Measurements from ENCODE around the gene CRYBA4. TPM values are rescaled to one million over a fixed set of nuclear protein-coding genes. Genes with fewer than 3 reads are reported as not detected.

CRYBA4 gene
- total RNA-seq, 2 donors from 2014 or later, result 0.47 TPM; not detected in 1

DNA sequence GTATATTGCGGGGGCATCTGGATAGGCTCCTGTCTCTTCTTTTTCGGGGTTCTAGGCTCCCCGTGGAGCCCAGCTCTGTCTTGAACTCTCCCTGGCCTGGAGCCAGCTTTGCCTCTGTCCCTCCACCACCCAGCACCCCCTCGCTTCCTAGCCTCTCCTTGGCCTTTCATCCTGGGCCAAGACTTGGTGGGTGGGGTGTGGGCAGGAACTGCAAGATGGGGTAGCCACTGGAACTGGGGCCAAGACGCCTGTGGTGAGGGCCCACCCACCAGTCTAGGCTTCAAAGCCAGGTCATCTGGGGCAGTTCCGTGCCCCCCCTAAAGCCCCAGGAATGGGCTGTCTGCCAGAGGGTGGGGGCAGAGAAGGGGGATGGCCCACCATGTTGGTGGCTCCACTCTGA is 2.3 kb upstream of the CRYBA4 start:
- DNase-seq, result no peak
- intact Hi-C loops (cut with DNase I), result no loop called here
- H3K4me3 ChIP-seq, result no peak overlapping the region
- H3K36me3 ChIP-seq, result no peaks in the 10 kb centered on the region
- H3K27ac ChIP-seq, result no peak overlapping the region
- TF ChIP-seq CTCF (IDR thresholded peaks at IDR 0.05), result no peak
- H3K9me3 ChIP-seq, result no peaks in the 10 kb centered on the region
- no peaks in the 10 kb centered on the region for H3K4me1 ChIP-seq
- no peaks in the 10 kb centered on the region for H3K27me3 ChIP-seq
- H3K9ac ChIP-seq (ENCODE audit: low read depth in 2 of 2, low read length in 2 of 2), result no peak overlapping the region

DNA sequence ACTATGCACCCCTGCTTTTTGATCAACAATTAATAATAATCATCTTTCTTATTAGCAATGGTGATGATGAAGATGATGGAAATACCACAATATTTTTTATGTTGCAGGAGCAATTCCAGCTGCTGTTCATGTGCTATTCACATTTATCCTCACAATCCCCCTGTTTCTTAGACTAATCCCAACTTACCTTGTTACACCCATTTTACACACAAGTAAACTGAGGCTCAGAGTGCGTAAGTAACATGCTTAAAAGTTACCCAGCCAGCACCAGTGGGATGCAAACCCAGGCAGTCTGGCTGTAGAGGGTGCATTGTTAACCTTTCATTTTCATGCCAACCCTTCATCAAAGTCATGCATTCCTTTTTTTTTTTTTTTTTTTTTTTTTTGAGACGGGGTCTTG is 1.6 kb upstream of the CRYBA4 start:
- no peaks in the 10 kb centered on the region for H3K27me3 ChIP-seq
- DNase-seq, result no peak
- no peak overlapping the region for H3K27ac ChIP-seq
- no peak overlapping the region for H3K4me3 ChIP-seq
- intact Hi-C loops (cut with DNase I), result no loop called here
- TF ChIP-seq CTCF (IDR thresholded peaks at IDR 0.05), result no peak
- no peaks in the 10 kb centered on the region for H3K9me3 ChIP-seq
- no peaks in the 10 kb centered on the region for H3K4me1 ChIP-seq
- no peaks in the 10 kb centered on the region for H3K36me3 ChIP-seq
- no peak overlapping the region for H3K9ac ChIP-seq (ENCODE audit: low read depth in 2 of 2, low read length in 2 of 2)

GRCh38 chr22:26623984-26624383 is 2.2 kb downstream of the CRYBA4 start:
- no peak for DNase-seq
- no peaks in the 10 kb centered on the region for H3K36me3 ChIP-seq
- no peak overlapping the region for H3K9ac ChIP-seq (ENCODE audit: low read depth in 2 of 2, low read length in 2 of 2)
- no peak for TF ChIP-seq CTCF (IDR thresholded peaks at IDR 0.05)
- intact Hi-C loops (cut with DNase I), result no loop called here
- H3K27me3 ChIP-seq, result no peaks in the 10 kb centered on the region
- no peak overlapping the region for H3K4me3 ChIP-seq
- H3K27ac ChIP-seq, result no peak overlapping the region
- no peaks in the 10 kb centered on the region for H3K4me1 ChIP-seq
- no peaks in the 10 kb centered on the region for H3K9me3 ChIP-seq

GRCh38 chr22:26624803-26625202 is 3.0 kb downstream of the CRYBA4 start:
- Histone ChIP-seq H3K4me1 (no peaks in the 10 kb centered on the region), H3K27me3 (no peaks in the 10 kb centered on the region), H3K27ac (no peak overlapping the region), H3K36me3 (no peaks in the 10 kb centered on the region), H3K9me3 (no peaks in the 10 kb centered on the region), H3K4me3 (no peak overlapping the region), H3K9ac (ENCODE audit: low read depth in 2 of 2, low read length in 2 of 2) (no peak overlapping the region)
- no peak for TF ChIP-seq CTCF (IDR thresholded peaks at IDR 0.05)
- DNase-seq, result no peak
- intact Hi-C loops (cut with DNase I), result no loop called here

GRCh38 chr22:26629988-26630761 is 8.4 kb downstream of the CRYBA4 start:
- no peak overlapping the region for H3K9ac ChIP-seq (ENCODE audit: low read depth in 2 of 2, low read length in 2 of 2)
- DNase-seq, result no peak
- H3K27me3 ChIP-seq, result no peaks in the 10 kb centered on the region
- TF ChIP-seq CTCF (IDR thresholded peaks at IDR 0.05), result no peak
- H3K27ac ChIP-seq, result no peak overlapping the region
- H3K9me3 ChIP-seq, result no peaks in the 10 kb centered on the region
- H3K36me3 ChIP-seq, result no peaks in the 10 kb centered on the region
- no peaks in the 10 kb centered on the region for H3K4me1 ChIP-seq
- no peak overlapping the region for H3K4me3 ChIP-seq
- intact Hi-C loops (cut with DNase I), result no loop called here

Measured in colonic mucosa (tissue), 4 donors.